ENCODE data around the gene TXNDC12. TPM values are rescaled to one million over a fixed set of nuclear protein-coding genes. Genes with fewer than 3 reads are reported as not detected.
A peak's percentile ranks its signal among the peaks of the same experiment; 100 is the strongest.

The TXNDC12 gene
- polyA plus RNA-seq, 3 donors: 24.3 to 125 (median 121) TPM

GRCh38 chr1:52057876-52058415 lies 3.0 kb upstream of the TXNDC12 start:
- H3K4me1 ChIP-seq (ENCODE audit: control insufficient read depth in 1 of 2, insufficient read depth in 2 of 2, low read length in 2 of 2): peaks cover 35 to 45% of the 10 kb centered on the region in 2 donors
- H3K4me3 ChIP-seq (replicated peaks in 1 of 3; ENCODE audit: low read depth in 2 of 3, low read length in 3 of 3): peak overlapping the region in 1 of 3 experiments; percentile 89
- Mint-ChIP-seq H3K27me3 (ENCODE audit: low read depth in 3 of 3) (no peaks in the 10 kb centered on the region), H3K4me1 (peaks cover 44% of the 10 kb centered on the region), H3K9me3 (no peaks in the 10 kb centered on the region), H3K36me3 (peaks cover 23 to 34% of the 10 kb centered on the region in 2 donors), H3K4me3 (peak overlapping the region in 1 of 2 donors; percentile 49), H3K27ac (peak overlapping the region in 6 of 7 donors; percentile 43 to 96 (median 91))
- WGBS (ENCODE audit: insufficient coverage): no CpG with 5 or more reads among the region's 1 CpG
- no peaks in the 10 kb centered on the region for H3K9me3 ChIP-seq (replicated peaks in 1 of 2; ENCODE audit: control insufficient read depth in 1 of 2, insufficient read depth in 1 of 2, low read length in 2 of 2)
- no peak overlapping the region for H2AFZ ChIP-seq (ENCODE audit: insufficient read depth, low read depth, low read length, poor library complexity, severe bottlenecking)
- H3K36me3 ChIP-seq (replicated peaks in 1 of 2; ENCODE audit: control insufficient read depth in 1 of 2, insufficient read depth in 2 of 2, low read length in 2 of 2): peaks cover 20 to 30% of the 10 kb centered on the region in 2 donors
- no peak overlapping the region for H3K9ac ChIP-seq (ENCODE audit: insufficient read depth, low read length, poor library complexity, severe bottlenecking)
- DNase-seq: peak in 2 of 3 donors; percentile 11 to 34
- TF ChIP-seq CTCF (IDR thresholded peaks at IDR 0.05): no peak
- H4K20me1 ChIP-seq (ENCODE audit: insufficient read depth, low read length): peaks cover 66% of the 10 kb centered on the region
- peak overlapping the region; percentile 97 for H3K4me2 ChIP-seq (replicated peaks; ENCODE audit: extremely low read depth, low read length, poor library complexity, severe bottlenecking)
- no peaks in the 10 kb centered on the region for H3K27me3 ChIP-seq (ENCODE audit: control insufficient read depth in 2 of 2, insufficient read depth in 2 of 2, low read length in 2 of 2)
- H3K27ac ChIP-seq (ENCODE audit: low read depth in 1 of 2, low read length in 2 of 2): peak overlapping the region in 1 of 2 donors; percentile 92
- intact Hi-C loops (cut with micrococcal nuclease): loop anchor here (2.0 to 10.0 kb wide), 3 partner anchors 307 to 637 kb away; partner anchors contain the start of genes COA7 (in 1 of the 2), ORC1 (in 1 of the 2) and PRPF38A (in 1 of the 2)
- peaks cover 96% of the 10 kb centered on the region for H3K79me2 ChIP-seq (ENCODE audit: insufficient read depth, low read length)

- no peaks in the 10 kb centered on the region for H3K9me3 ChIP-seq (replicated peaks in 1 of 2; ENCODE audit: control insufficient read depth in 1 of 2, insufficient read depth in 1 of 2, low read length in 2 of 2)
- peak; percentile 8 to 74 (median 62) for DNase-seq
- Mint-ChIP-seq H3K9me3 (no peaks in the 10 kb centered on the region), H3K4me1 (peaks cover 44% of the 10 kb centered on the region), H3K4me3 (peak overlapping the region; percentile 96 to 98), H3K27ac (peak overlapping the region; percentile 87 to 97 (median 96)), H3K36me3 (peaks cover 23 to 34% of the 10 kb centered on the region in 2 donors), H3K27me3 (ENCODE audit: low read depth in 3 of 3) (no peaks in the 10 kb centered on the region)
- no peaks in the 10 kb centered on the region for H3K27me3 ChIP-seq (ENCODE audit: control insufficient read depth in 2 of 2, insufficient read depth in 2 of 2, low read length in 2 of 2)
- intact Hi-C loops (cut with micrococcal nuclease): loop anchor here (2.0 to 10.0 kb wide), 3 partner anchors 308 to 638 kb away; partner anchors contain the start of genes COA7 (in 1 of the 2), ORC1 (in 1 of the 2) and PRPF38A (in 1 of the 2)
- H2AFZ ChIP-seq (ENCODE audit: insufficient read depth, low read depth, low read length, poor library complexity, severe bottlenecking): no peak overlapping the region
- H3K79me2 ChIP-seq (ENCODE audit: insufficient read depth, low read length): peaks cover 96% of the 10 kb centered on the region
- peak overlapping the region; percentile 89 to 94 (median 92) for H3K4me3 ChIP-seq (replicated peaks in 1 of 3; ENCODE audit: low read depth in 2 of 3, low read length in 3 of 3)
- H3K9ac ChIP-seq (ENCODE audit: insufficient read depth, low read length, poor library complexity, severe bottlenecking): no peak overlapping the region
- no peak for TF ChIP-seq CTCF (IDR thresholded peaks at IDR 0.05)
- peaks cover 19 to 27% of the 10 kb centered on the region in 2 donors for H3K36me3 ChIP-seq (replicated peaks in 1 of 2; ENCODE audit: control insufficient read depth in 1 of 2, insufficient read depth in 2 of 2, low read length in 2 of 2)
- no CpG with 5 or more reads among the region's 1 CpG for WGBS (ENCODE audit: insufficient coverage)
- peaks cover 35 to 45% of the 10 kb centered on the region in 2 donors for H3K4me1 ChIP-seq (ENCODE audit: control insufficient read depth in 1 of 2, insufficient read depth in 2 of 2, low read length in 2 of 2)
- peak overlapping the region; percentile 97 for H3K4me2 ChIP-seq (replicated peaks; ENCODE audit: extremely low read depth, low read length, poor library complexity, severe bottlenecking)
- H4K20me1 ChIP-seq (ENCODE audit: insufficient read depth, low read length): peaks cover 59% of the 10 kb centered on the region
- H3K27ac ChIP-seq (ENCODE audit: low read depth in 1 of 2, low read length in 2 of 2): peak overlapping the region in 1 of 2 donors; percentile 92
Observed at GRCh38 chr1:52057255-52057654, 2.3 kb upstream of the TXNDC12 start.
